Retinal pigment epithelial cell (primary cell): ENCODE data around the gene GFY.
"Not testable (repeated sequence)": the region's sequence is repeated elsewhere in the genome, so short reads cannot be mapped to it uniquely, and the experiment has no call there.

Source experiments
- DNase-seq: peaks from one replicate; pipeline ENCODE4 v3.0.0-alpha.2; 2010; ENCODE audit warnings: low read depth
- H3K4me3 ChIP-seq: 2 replicates; pipeline ENCODE4 v1.5.1; 2011; ENCODE audit warnings: mild to moderate bottlenecking, low read length, control low read depth, moderate library complexity
- CTCF ChIP-seq: conservative IDR thresholded peaks from 2 replicates; pipeline ENCODE4 v1.5.1; 2011; ENCODE audit warnings: low read depth, low read length, control low read depth, inconsistent platforms

The GFY gene

GRCh38 chr19:49443366-49444099 is 18.3 kb downstream of the GFY start:
- TF ChIP-seq CTCF = peak; percentile 86
- DNase-seq = peak; percentile 67
- H3K4me3 ChIP-seq = peak overlapping the region; percentile 62

GRCh38 chr19:49444100-49444700 is 19.0 kb downstream of the GFY start:
- not testable (repeated sequence) for DNase-seq, H3K4me3 ChIP-seq

- no peak for DNase-seq
- H3K4me3 ChIP-seq = no peak overlapping the region
- TF ChIP-seq CTCF = no peak
Measured at GRCh38 chr19:49445997-49446396, 20.8 kb downstream of the GFY start.

GRCh38 chr19:49447485-49448431 is 22.6 kb downstream of the GFY start:
- no peak overlapping the region for H3K4me3 ChIP-seq
- DNase-seq = no peak
- no peak for TF ChIP-seq CTCF

GRCh38 chr19:49448432-49448786 is 23.2 kb downstream of the GFY start:
- TF ChIP-seq CTCF = no peak
- DNase-seq = no peak

GRCh38 chr19:49450405-49450804 is 25.2 kb downstream of the GFY start:
- peak overlapping the region; percentile 78 for H3K4me3 ChIP-seq
- no peak for TF ChIP-seq CTCF
- no peak for DNase-seq

More at GRCh38 chr19:49448432-49448786, 23.2 kb downstream of the GFY start:
- no peak overlapping the region for H3K4me3 ChIP-seq

- DNase-seq = peak; percentile 98
- H3K4me3 ChIP-seq = peak within 1 kb of the TSS; percentile 81
- peak; percentile 19 for TF ChIP-seq CTCF
Measured at GRCh38 chr19:49451430-49452181, 26.4 kb downstream of the GFY start, which contains the start of gene PIH1D1. Gene PIH1D1 (minus strand): TSS chr19:49451814. CDS start chr19:49451574, 240 bp downstream.
